Measurements from ENCODE around the gene ATP10B.

Gene ATP10B

GRCh38 chr5:160543395-160543794 is 308.6 kb downstream of the ATP10B start:
- no peak for FAIRE-seq

- no peak for FAIRE-seq
Measured at GRCh38 chr5:160542840-160543239, 309.2 kb downstream of the ATP10B start.

GRCh38 chr5:160542281-160542680 is 309.7 kb downstream of the ATP10B start:
- no peak for FAIRE-seq

GRCh38 chr5:160539431-160539830 is 312.6 kb downstream of the ATP10B start:
- FAIRE-seq: no peak

GRCh38 chr5:160537940-160538339 is 314.1 kb downstream of the ATP10B start:
- no peak for FAIRE-seq

- FAIRE-seq: no peak
Measured at GRCh38 chr5:160537116-160537515, 314.9 kb downstream of the ATP10B start.

GRCh38 chr5:160534914-160535313 is 317.1 kb downstream of the ATP10B start:
- FAIRE-seq: no peak

GRCh38 chr5:160534125-160534524 is 317.9 kb downstream of the ATP10B start:
- no peak for FAIRE-seq

GRCh38 chr5:160525471-160526261 is 326.3 kb downstream of the ATP10B start:
- no peak for FAIRE-seq

GRCh38 chr5:160524827-160525226 is 327.2 kb downstream of the ATP10B start:
- FAIRE-seq: no peak

GRCh38 chr5:160523502-160524163 is 328.4 kb downstream of the ATP10B start:
- FAIRE-seq: no peak

GRCh38 chr5:160521392-160521663 is 330.7 kb downstream of the ATP10B start:
- FAIRE-seq: no peak

GRCh38 chr5:160520609-160521391 is 331.2 kb downstream of the ATP10B start:
- no peak for FAIRE-seq

- FAIRE-seq: no peak
Measured at GRCh38 chr5:160516696-160517530, 335.1 kb downstream of the ATP10B start.

- no peak for FAIRE-seq
Measured at GRCh38 chr5:160514866-160515265, 337.1 kb downstream of the ATP10B start.

- no peak for FAIRE-seq
Measured at GRCh38 chr5:160514191-160514590, 337.8 kb downstream of the ATP10B start.

GRCh38 chr5:160513485-160513884 is 338.5 kb downstream of the ATP10B start:
- no peak for FAIRE-seq

All from TTC549 (cell line).